K562 (cell line): Measurements from ENCODE around the gene PTGER2. TPM values are rescaled to one million over a fixed set of nuclear protein-coding genes. Genes with fewer than 3 reads are reported as not detected.

ENCODE experiments used
- ATAC-seq: fragments of 200-7000 bp; cut with Tn5 transposase; 3 replicates; pipeline ENCODE4 v1.9.1; 2020; ENCODE audit warnings: moderate library complexity
- BruUV-seq: library from RNA; stranded (reverse); fragments of 400-500 nt; replicated peaks from 2 replicates; lab custom pipeline; 2021; lab: Mats Ljungman, UMichigan
- CTCF ChIA-PET: fragments of 300-600 bp; formaldehyde crosslinking; extraction: SDS; loops from one replicate; lab custom pipeline; 2021; ENCODE audit warnings: low intra/inter-chr PET ratio; lab: Yijun Ruan, JAX
- POLR2A ChIA-PET: fragments of 300-600, 350-650 bp; sonication (Branson Sonifier 250); formaldehyde crosslinking; extraction: SDS; loops from one replicate; lab custom pipeline; 2021; ENCODE audit warnings: antibody characterized with exemption, inconsistent platforms; lab: Yijun Ruan, JAX
- DNase-seq, 4 experiments: peaks; one replicate each; pipeline versions ENCODE4 v3.0.0 to v3.0.0-alpha.2; 2011 to 2018; ENCODE audit warnings: low spot score in 3 of 4, mixed read lengths in 3 of 4; ENCODE audit errors: extremely low read depth in 1 of 4
- FAIRE-seq: peaks from 2 replicates; lab custom pipeline; 2011; peaks lifted over from hg19 to GRCh38; lab: Jason Lieb, UNC
- H2AFZ ChIP-seq: 2 replicates; pipeline ENCODE4 v1.6.0; 2011; ENCODE audit warnings: low read depth, low read length, control low read depth, inconsistent platforms
- H3K27ac ChIP-seq: fragments of 200-600 bp; 3 replicates; pipeline ENCODE4 v1.8.0; 2011; ENCODE audit warnings: low read depth, mild to moderate bottlenecking, control low read depth, inconsistent platforms, low read length, moderate library complexity, mixed read lengths; ENCODE audit errors: extremely low read depth
- H3K27me3 ChIP-seq, 2 experiments: fragments of 300-600 bp in 1 of 2; 2 replicates in 1 of 2; 3 replicates in 1 of 2; pipeline versions ENCODE4 v1.6.0 to v1.8.0; 2011; ENCODE audit warnings: inconsistent platforms in 2 of 2, low read length in 2 of 2, mild to moderate bottlenecking in 1 of 2, mixed read lengths in 1 of 2, moderate library complexity in 1 of 2; ENCODE audit not compliant: control insufficient read depth in 2 of 2, insufficient read depth in 2 of 2
- H3K36me3 ChIP-seq: fragments of 300-600 bp; 3 replicates; pipeline ENCODE4 v1.8.0; 2011; ENCODE audit warnings: mild to moderate bottlenecking, low read length, inconsistent platforms; ENCODE audit not compliant: control insufficient read depth, insufficient read depth
- H3K4me1 ChIP-seq, 2 experiments: fragments of 200-600 bp in 1 of 2; replicated peaks in 1 of 2; 2 replicates in 1 of 2; 3 replicates in 1 of 2; pipeline versions ENCODE4 v1.5.1 to v1.8.0; 2011; ENCODE audit warnings: inconsistent platforms in 2 of 2, low read length in 2 of 2, mild to moderate bottlenecking in 1 of 2, mixed read lengths in 1 of 2, moderate library complexity in 1 of 2; ENCODE audit not compliant: control insufficient read depth in 2 of 2, insufficient read depth in 2 of 2
- H3K4me2 ChIP-seq: 2 replicates; pipeline ENCODE4 v1.6.1; 2011; ENCODE audit warnings: low read length, control low read depth, inconsistent platforms, mixed read lengths; ENCODE audit not compliant: insufficient read depth
- H3K4me3 ChIP-seq: fragments of 200-600 bp; sonication (generic), shearing (Covaris generic); 2 replicates; pipeline ENCODE4 v1.5.1; 2016; ENCODE audit warnings: control low read depth, inconsistent platforms
- H3K79me2 ChIP-seq: fragments of 200-600 bp; 3 replicates; pipeline ENCODE4 v1.8.0; 2011; ENCODE audit warnings: low read length, inconsistent platforms; ENCODE audit not compliant: control insufficient read depth, insufficient read depth
- H3K9ac ChIP-seq, 2 experiments: 2 replicates each; pipeline versions ENCODE4 v1.6.0 to v1.6.1; 2011; ENCODE audit warnings: low read depth in 2 of 2, low read length in 2 of 2, control low read depth in 1 of 2, inconsistent platforms in 1 of 2, mild to moderate bottlenecking in 1 of 2, mixed read lengths in 1 of 2; ENCODE audit not compliant: insufficient read depth in 1 of 2
- H3K9me1 ChIP-seq: one replicate; pipeline ENCODE4 v1.6.0; 2011; ENCODE audit warnings: inconsistent platforms, mild to moderate bottlenecking, low read length, moderate library complexity; ENCODE audit not compliant: control insufficient read depth, insufficient read depth
- H3K9me3 ChIP-seq: replicated peaks from 2 replicates; pipeline ENCODE4 v1.5.1; 2011; ENCODE audit warnings: low read depth, low read length, inconsistent platforms; ENCODE audit not compliant: control insufficient read depth, insufficient read depth
- H4K20me1 ChIP-seq: replicated peaks from 2 replicates; pipeline ENCODE4 v1.6.1; 2011; ENCODE audit warnings: low read length, inconsistent platforms, mixed read lengths; ENCODE audit not compliant: control insufficient read depth, insufficient read depth
- ATF1 ChIP-seq, 2 experiments: fragments of 450-650 bp in 1 of 2; IDR thresholded peaks; 2 replicates each; pipeline ENCODE4 v1.6.1; 2016; ENCODE audit warnings: missing compliant biosample characterization in 1 of 2, missing genetic modification characterization in 1 of 2
- ILF3 ChIP-seq: fragments of 450-650 bp; IDR thresholded peaks from 2 replicates; pipeline ENCODE4 v1.6.1; 2018; ENCODE audit warnings: antibody characterized with exemption, mild to moderate bottlenecking, moderate library complexity, borderline replicate concordance
- MIER1 ChIP-seq: fragments of 450-650 bp; IDR thresholded peaks from 2 replicates; pipeline ENCODE4 v1.6.1; 2016; ENCODE audit warnings: antibody characterized with exemption, mild to moderate bottlenecking, low read depth
- PCBP2 ChIP-seq: fragments of 200-400 bp; formaldehyde crosslinking; IDR thresholded peaks from 2 replicates; pipeline ENCODE4 v1.6.1; 2018; ENCODE audit warnings: low read length, low read depth, mild to moderate bottlenecking, moderate library complexity; ENCODE audit not compliant: poor library complexity, severe bottlenecking
- POLR3A ChIP-seq: IDR thresholded peaks from 2 replicates; pipeline ENCODE4 v1.6.1; 2011; ENCODE audit warnings: borderline replicate concordance, mild to moderate bottlenecking, moderate library complexity; ENCODE audit not compliant: insufficient read length, insufficient read depth; ENCODE audit errors: extremely low read depth
- SIRT6 ChIP-seq: IDR thresholded peaks from one replicate; pipeline ENCODE4 v1.6.1; 2012; ENCODE audit warnings: low read depth, mild to moderate bottlenecking, control low read depth, inconsistent platforms, low read length, moderate library complexity
- SOX6 ChIP-seq: fragments of 450-650 bp; IDR thresholded peaks from 2 replicates; pipeline ENCODE4 v1.6.1; 2014; ENCODE audit warnings: mild to moderate bottlenecking
- ZEB2 ChIP-seq: fragments of 450-650 bp; IDR thresholded peaks from 2 replicates; pipeline ENCODE4 v1.6.1; 2016
- ZFP1 ChIP-seq: fragments of 450-650 bp; formaldehyde crosslinking; IDR thresholded peaks from 2 replicates; pipeline ENCODE4 v1.4.0; 2020; ENCODE audit warnings: mild to moderate bottlenecking, mixed read lengths
- WGBS: fragments of 100-300 bp; shearing (Covaris generic); methylation state at CpG from one replicate; pipeline ENCODE4 v1.1.6; 2016; ENCODE audit warnings: low coverage, mixed read lengths; ENCODE audit not compliant: insufficient coverage; ENCODE audit errors: missing lambda C conversion rate; 5-methylcytosine and 5-hydroxymethylcytosine counted together
- in situ Hi-C: fragments of 300-500 bp; cut with MboI; formaldehyde crosslinking; loops from 4 replicates; pipeline ENCODE4 v1.15.0; 2018; ENCODE audit warnings: inconsistent platforms, mixed read lengths
- intact Hi-C: fragments of 100-400 bp; cut with micrococcal nuclease; formaldehyde crosslinking; loops from 2 replicates; pipeline ENCODE4 v1.14.2; 2022
- polyA plus RNA-seq, 8 experiments: library from polyadenylated mRNA; depleted of rRNA in 4 of 8; stranded (reverse) in 5 of 8; unstranded in 3 of 8; fragments of >200 nt; fragmentation: Nextera tagmentation in 2 of 8; fragmentation: Illumina TruSeq in 1 of 8; extraction: Ambion mirVana in 2 of 8; extraction: Trizol in 1 of 8; gene quantifications; 2 replicates each; pipeline versions ENCODE4 v1.2.1 to v1.2.3, GENCODE V29; 2011 to 2014; ENCODE audit warnings: inconsistent platforms in 1 of 8, missing spikeins in 1 of 8
- total RNA-seq, 7 experiments: library from RNA; depleted of rRNA in 6 of 7; stranded (reverse); fragments of >200 nt in 6 of 7; fragmentation: Illumina TruSeq in 2 of 7; extraction: Trizol in 2 of 7; gene quantifications; 2 replicates each; pipeline versions ENCODE4 v1.2.1 to v1.2.3, GENCODE V29; 2011 to 2021; ENCODE audit warnings: low replicate concordance in 1 of 7
- TF ChIP-seq, protein P1 (sequence below): fragments of 450-650 bp; IDR thresholded peaks from 2 replicates; pipeline ENCODE4 v1.6.1; 2016
- TF ChIP-seq, protein P2 (sequence below), 2 experiments: fragments of 250-450 bp in 1 of 2; fragments of 450-650 bp in 1 of 2; sonication (Bioruptor Pico) in 1 of 2; IDR thresholded peaks; 2 replicates each; pipeline versions ENCODE4 v1.6.1 to v1.8.0; 2016 to 2021; ENCODE audit warnings: mild to moderate bottlenecking in 2 of 2, moderate library complexity in 2 of 2, missing compliant biosample characterization in 1 of 2, missing genetic modification characterization in 1 of 2
- TF ChIP-seq, protein P3 (sequence below): sonication (generic); formaldehyde crosslinking; IDR thresholded peaks from 2 replicates; pipeline ENCODE4 v1.9.0; 2022; ENCODE audit warnings: mild to moderate bottlenecking, missing genetic modification reagents

The PTGER2 gene
- total and polyA plus RNA-seq, 9 of the 15 experiments (the other 6 are each of a cell fraction or from before 2014, with no cell fraction given), result not detected

DNA sequence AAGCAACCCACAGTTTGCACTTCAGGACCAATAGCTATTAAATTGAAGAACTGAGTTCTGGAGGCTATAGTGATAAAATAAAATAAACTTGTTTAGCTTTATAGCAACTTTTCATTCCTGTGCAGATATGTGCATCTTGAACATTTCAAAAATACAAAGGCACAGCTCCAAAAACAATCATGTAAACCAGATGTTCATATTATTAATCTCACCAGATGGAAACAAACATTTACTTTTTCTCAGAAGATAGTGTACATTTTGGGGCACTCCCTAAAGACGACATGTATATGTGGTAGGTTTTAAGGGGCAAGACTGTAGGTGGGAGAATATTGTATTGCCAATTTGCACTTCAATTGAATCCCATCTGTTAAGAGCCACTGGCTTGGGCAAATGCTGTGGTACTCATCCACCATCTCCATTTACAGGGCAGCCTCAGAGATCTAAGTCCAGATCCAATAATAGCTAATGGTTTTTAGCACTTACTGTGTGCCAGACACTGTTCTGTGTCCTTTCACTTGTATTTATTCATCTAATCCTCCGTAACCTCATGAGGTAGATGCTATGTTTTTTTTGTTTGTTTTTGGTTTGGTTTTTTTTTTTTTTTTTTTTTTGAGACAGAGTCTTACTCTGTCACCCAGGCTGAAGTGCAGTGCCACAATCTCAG, 49.1 kb downstream of the PTGER2 start:
- FAIRE-seq (no peak), ATAC-seq (no peak), DNase-seq (no peak)
- CTCF ChIA-PET, result no interaction called here
- Histone ChIP-seq H3K27ac (no peak overlapping the region), H3K36me3 (no peaks in the 10 kb centered on the region), H2AFZ (no peak overlapping the region), H3K79me2 (no peaks in the 10 kb centered on the region), H3K9me3 (no peaks in the 10 kb centered on the region), H3K4me2 (no peak overlapping the region), H3K4me3 (no peak overlapping the region), H4K20me1 (no peaks in the 10 kb centered on the region), H3K9ac (no peak overlapping the region), H3K9me1 (no peaks in the 10 kb centered on the region), H3K27me3 (no peaks in the 10 kb centered on the region), H3K4me1 (no peaks in the 10 kb centered on the region)
- in situ Hi-C loops (no loop called here), intact Hi-C loops (no loop called here)
- 0% methylated on average over 2 of the region's 2 CpGs for WGBS
- BruUV-seq, result no TSS peak
- POLR2A ChIA-PET, result no interaction called here
- no peak for TF ChIP-seq PCBP2
- TF ChIP-seq, protein P1, sequence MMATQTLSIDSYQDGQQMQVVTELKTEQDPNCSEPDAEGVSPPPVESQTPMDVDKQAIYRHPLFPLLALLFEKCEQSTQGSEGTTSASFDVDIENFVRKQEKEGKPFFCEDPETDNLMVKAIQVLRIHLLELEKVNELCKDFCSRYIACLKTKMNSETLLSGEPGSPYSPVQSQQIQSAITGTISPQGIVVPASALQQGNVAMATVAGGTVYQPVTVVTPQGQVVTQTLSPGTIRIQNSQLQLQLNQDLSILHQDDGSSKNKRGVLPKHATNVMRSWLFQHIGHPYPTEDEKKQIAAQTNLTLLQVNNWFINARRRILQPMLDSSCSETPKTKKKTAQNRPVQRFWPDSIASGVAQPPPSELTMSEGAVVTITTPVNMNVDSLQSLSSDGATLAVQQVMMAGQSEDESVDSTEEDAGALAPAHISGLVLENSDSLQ, result no peak
- no peak for TF ChIP-seq POLR3A
- TF ChIP-seq SIRT6, result no peak
- TF ChIP-seq MIER1, result no peak
- TF ChIP-seq, protein P2, sequence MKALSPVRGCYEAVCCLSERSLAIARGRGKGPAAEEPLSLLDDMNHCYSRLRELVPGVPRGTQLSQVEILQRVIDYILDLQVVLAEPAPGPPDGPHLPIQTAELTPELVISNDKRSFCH (CRISPR knock-in tag; IDR thresholded peaks at IDR 0.05), result no peak
- TF ChIP-seq, protein P2 (tag; IDR thresholded peaks at IDR 0.05), result no peak
- TF ChIP-seq, protein P3, sequence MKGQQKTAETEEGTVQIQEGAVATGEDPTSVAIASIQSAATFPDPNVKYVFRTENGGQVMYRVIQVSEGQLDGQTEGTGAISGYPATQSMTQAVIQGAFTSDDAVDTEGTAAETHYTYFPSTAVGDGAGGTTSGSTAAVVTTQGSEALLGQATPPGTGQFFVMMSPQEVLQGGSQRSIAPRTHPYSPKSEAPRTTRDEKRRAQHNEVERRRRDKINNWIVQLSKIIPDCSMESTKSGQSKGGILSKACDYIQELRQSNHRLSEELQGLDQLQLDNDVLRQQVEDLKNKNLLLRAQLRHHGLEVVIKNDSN, result no peak
- no peak for TF ChIP-seq ILF3
- TF ChIP-seq SOX6, result no peak
- TF ChIP-seq ZFP1, result no peak
- no peak for TF ChIP-seq ZEB2
- no peak for TF ChIP-seq ATF1 (CRISPR knock-in tag; IDR thresholded peaks at IDR 0.05)
- TF ChIP-seq ATF1 (tag; IDR thresholded peaks at IDR 0.05), result no peak
